SH-SY5Y (cell line): ENCODE data around the gene ABLIM2.

Experiments used
- GATA2 ChIP-seq: IDR thresholded peaks from 2 replicates; pipeline ENCODE4 v1.6.1; 2011; ENCODE audit warnings: mild to moderate bottlenecking, low read depth, low read length
- GATA3 ChIP-seq: IDR thresholded peaks from 2 replicates; pipeline ENCODE4 v1.6.1; 2011; ENCODE audit warnings: low read depth, mild to moderate bottlenecking, low read length, moderate library complexity

DNA sequence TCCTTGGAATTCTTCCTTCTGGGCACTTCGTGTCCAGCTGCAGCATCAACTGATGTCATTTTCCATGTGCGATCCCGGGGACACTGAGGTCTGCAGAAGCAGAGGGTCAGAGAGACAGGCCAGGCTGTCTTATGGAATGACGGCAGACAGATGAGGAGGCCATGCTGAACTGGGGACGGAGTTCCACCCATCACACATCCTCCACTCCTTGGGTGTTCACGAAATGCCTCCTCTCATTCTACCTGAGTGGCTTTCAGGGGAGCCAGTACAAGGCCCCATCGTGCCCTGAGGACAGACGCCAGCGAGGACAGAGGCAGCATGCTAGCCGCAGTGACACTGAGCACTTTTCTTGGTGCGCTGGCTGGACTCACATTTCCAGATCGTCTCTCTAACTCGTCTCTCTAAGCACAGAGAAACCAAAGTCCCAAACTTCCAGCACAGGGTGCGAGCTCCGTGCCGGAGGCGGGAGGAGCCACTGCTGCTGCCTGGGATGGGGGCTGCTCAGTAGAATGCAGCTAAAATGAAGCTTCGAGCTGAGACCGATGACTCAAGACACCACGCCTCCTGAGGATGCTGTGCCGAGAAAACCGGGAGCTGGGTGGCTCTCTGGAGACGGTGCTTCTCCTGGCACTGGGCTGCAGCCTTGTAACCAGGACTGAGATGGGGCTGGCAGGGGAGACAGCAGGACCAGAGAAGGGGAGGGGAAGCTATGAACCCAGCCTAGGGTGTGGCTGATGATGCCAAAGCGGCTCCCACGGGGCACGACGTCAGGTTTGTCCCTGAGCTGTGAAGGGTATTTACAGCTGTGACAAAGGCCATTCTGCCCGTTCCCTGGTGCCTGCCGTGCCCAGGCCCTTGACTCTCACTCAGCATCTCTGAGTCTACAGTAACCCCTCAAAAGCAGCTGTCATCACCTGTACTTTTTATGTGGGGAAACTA, 8.2 kb downstream of the ABLIM2 start:
- TF ChIP-seq GATA2 (no peak), GATA3 (no peak)
